Fibroblast of lung (primary cell): Measurements from ENCODE around the gene CMSS1. TPM values are rescaled to one million over a fixed set of nuclear protein-coding genes. Genes with fewer than 3 reads are reported as not detected.

Experiments
- DNase-seq, 2 donors: peaks; one replicate each; pipeline versions ENCODE4 v3.0.0 to v3.0.0-alpha.2; 2010; ENCODE audit warnings: low read depth in 2 of 2
- H2AFZ ChIP-seq: 2 replicates; pipeline ENCODE4 v1.5.1; 2012; ENCODE audit warnings: low read length, control low read depth, inconsistent platforms
- H3K27ac ChIP-seq: 2 replicates; pipeline ENCODE4 v1.5.1; 2011; ENCODE audit warnings: low read length, control low read depth; ENCODE audit not compliant: insufficient read depth
- H3K27me3 ChIP-seq: 2 replicates; pipeline ENCODE4 v1.5.1; 2011; ENCODE audit warnings: mild to moderate bottlenecking, low read length; ENCODE audit not compliant: control insufficient read depth, insufficient read depth
- H3K36me3 ChIP-seq: 2 replicates; pipeline ENCODE4 v1.5.1; 2011; ENCODE audit warnings: low read length; ENCODE audit not compliant: control insufficient read depth, insufficient read depth
- H3K4me1 ChIP-seq: 2 replicates; pipeline ENCODE4 v1.5.1; 2011; ENCODE audit warnings: low read length; ENCODE audit not compliant: control insufficient read depth, insufficient read depth; ENCODE audit errors: extremely low read depth
- H3K4me2 ChIP-seq: 2 replicates; pipeline ENCODE4 v1.5.1; 2011; ENCODE audit warnings: low read length, control low read depth; ENCODE audit not compliant: insufficient read depth; ENCODE audit errors: extremely low read depth
- H3K4me3 ChIP-seq, 4 experiments: fragments of 200-600 bp in 1 of 4; sonication (generic) in 1 of 4; replicated peaks in 1 of 4; 2 replicates each; pipeline ENCODE4 v1.5.1; 2011 to 2016; ENCODE audit warnings: low read length in 4 of 4, low read depth in 3 of 4, mild to moderate bottlenecking in 3 of 4, control low read depth in 2 of 4, inconsistent platforms in 1 of 4, mixed read lengths in 1 of 4; ENCODE audit not compliant: insufficient read depth in 1 of 4; ENCODE audit errors: control extremely low read depth in 1 of 4
- H3K79me2 ChIP-seq: 2 replicates; pipeline ENCODE4 v1.5.1; 2012; ENCODE audit warnings: mild to moderate bottlenecking, low read length, inconsistent platforms; ENCODE audit not compliant: control insufficient read depth, insufficient read depth
- H3K9ac ChIP-seq: 2 replicates; pipeline ENCODE4 v1.5.1; 2011; ENCODE audit warnings: mild to moderate bottlenecking, low read length, control low read depth; ENCODE audit not compliant: insufficient read depth
- H3K9me3 ChIP-seq: 2 replicates; pipeline ENCODE4 v1.5.1; 2012; ENCODE audit warnings: low read depth, low read length; ENCODE audit not compliant: control insufficient read depth, insufficient read depth
- H4K20me1 ChIP-seq: 2 replicates; pipeline ENCODE4 v1.5.1; 2011; ENCODE audit warnings: low read length; ENCODE audit not compliant: control insufficient read depth, insufficient read depth; ENCODE audit errors: extremely low read depth
- CTCF ChIP-seq, 2 donors: IDR thresholded peaks in 1 of 2; conservative IDR thresholded peaks in 1 of 2; 1 replicate in 1 of 2; 2 replicates in 1 of 2; pipeline ENCODE4 v1.5.1; 2011 to 2012; ENCODE audit warnings: low read length in 2 of 2, control low read depth in 1 of 2, inconsistent platforms in 1 of 2, low read depth in 1 of 2, mild to moderate bottlenecking in 1 of 2
- EZH2 ChIP-seq: IDR thresholded peaks from 2 replicates; pipeline ENCODE4 v1.5.1; 2012; ENCODE audit warnings: low read length, control low read depth, mild to moderate bottlenecking; ENCODE audit errors: missing control alignments
- polyA plus RNA-seq, 2 donors: library from polyadenylated mRNA; depleted of rRNA in 1 of 2; stranded (reverse) in 1 of 2; unstranded in 1 of 2; fragments of >200 nt; gene quantifications; 2 replicates each; pipeline ENCODE4 v1.2.1, GENCODE V29; 2011 to 2012; ENCODE audit warnings: missing spikeins in 1 of 2
- total RNA-seq: library from RNA; depleted of rRNA; stranded (reverse); fragments of >200 nt; gene quantifications from 2 replicates; pipeline ENCODE4 v1.2.1, GENCODE V29; 2014

Gene CMSS1
- total and polyA plus RNA-seq, 2 donors (not counting 1 experiment from before 2014, with no cell fraction given), result 6.9 to 13.2 TPM

- H3K36me3 ChIP-seq, result no peaks in the 10 kb centered on the region
- H3K27ac ChIP-seq, result no peak overlapping the region
- H3K9me3 ChIP-seq, result no peaks in the 10 kb centered on the region
- no peaks in the 10 kb centered on the region for H4K20me1 ChIP-seq
- no peak overlapping the region for H2AFZ ChIP-seq
- H3K4me3 ChIP-seq, result no peak overlapping the region
- H3K79me2 ChIP-seq, result no peaks in the 10 kb centered on the region
- H3K27me3 ChIP-seq, result no peaks in the 10 kb centered on the region
- H3K9ac ChIP-seq, result no peak overlapping the region
- TF ChIP-seq EZH2 (no peak), CTCF (conservative IDR thresholded peaks at IDR 0.05 in 1 of 2, IDR thresholded peaks at IDR 0.05 in 1 of 2; ENCODE audit: low read depth in 1 of 2, low read length in 2 of 2) (no peak)
- no peak for DNase-seq
- H3K4me1 ChIP-seq, result peaks cover 13% of the 10 kb centered on the region
- no peak overlapping the region for H3K4me2 ChIP-seq
Observed at GRCh38 chr3:100163787-100164186, 346.1 kb downstream of the CMSS1 start.

GRCh38 chr3:100164743-100165142, 347.1 kb downstream of the CMSS1 start:
- Histone ChIP-seq H3K79me2 (no peaks in the 10 kb centered on the region), H3K9me3 (no peaks in the 10 kb centered on the region), H3K9ac (no peak overlapping the region), H3K4me3 (no peak overlapping the region), H3K4me2 (no peak overlapping the region), H2AFZ (no peak overlapping the region), H4K20me1 (no peaks in the 10 kb centered on the region), H3K36me3 (no peaks in the 10 kb centered on the region), H3K27me3 (no peaks in the 10 kb centered on the region), H3K27ac (no peak overlapping the region), H3K4me1 (peaks cover 8% of the 10 kb centered on the region)
- no peak for DNase-seq
- TF ChIP-seq EZH2 (no peak), CTCF (conservative IDR thresholded peaks at IDR 0.05 in 1 of 2, IDR thresholded peaks at IDR 0.05 in 1 of 2; ENCODE audit: low read depth in 1 of 2, low read length in 2 of 2) (no peak)

GRCh38 chr3:100165926-100166550, 348.4 kb downstream of the CMSS1 start:
- no peak overlapping the region for H3K4me3 ChIP-seq
- H3K27me3 ChIP-seq, result no peaks in the 10 kb centered on the region
- H3K4me2 ChIP-seq, result no peak overlapping the region
- TF ChIP-seq EZH2 (no peak), CTCF (conservative IDR thresholded peaks at IDR 0.05 in 1 of 2, IDR thresholded peaks at IDR 0.05 in 1 of 2; ENCODE audit: low read depth in 1 of 2, low read length in 2 of 2) (no peak)
- H3K4me1 ChIP-seq, result peaks cover under 1% of the 10 kb centered on the region
- H4K20me1 ChIP-seq, result no peaks in the 10 kb centered on the region
- no peak overlapping the region for H2AFZ ChIP-seq
- H3K27ac ChIP-seq, result no peak overlapping the region
- no peaks in the 10 kb centered on the region for H3K9me3 ChIP-seq
- no peaks in the 10 kb centered on the region for H3K36me3 ChIP-seq
- H3K79me2 ChIP-seq, result no peaks in the 10 kb centered on the region
- H3K9ac ChIP-seq, result no peak overlapping the region
- DNase-seq, result no peak
